MV-4-11 (cell line): ENCODE measurements around the gene FMOD.

Experiments used
- DNase-seq: peaks from one replicate; lab custom pipeline; 2025; lab: John Stamatoyannopoulos, UW

The FMOD gene

DNA sequence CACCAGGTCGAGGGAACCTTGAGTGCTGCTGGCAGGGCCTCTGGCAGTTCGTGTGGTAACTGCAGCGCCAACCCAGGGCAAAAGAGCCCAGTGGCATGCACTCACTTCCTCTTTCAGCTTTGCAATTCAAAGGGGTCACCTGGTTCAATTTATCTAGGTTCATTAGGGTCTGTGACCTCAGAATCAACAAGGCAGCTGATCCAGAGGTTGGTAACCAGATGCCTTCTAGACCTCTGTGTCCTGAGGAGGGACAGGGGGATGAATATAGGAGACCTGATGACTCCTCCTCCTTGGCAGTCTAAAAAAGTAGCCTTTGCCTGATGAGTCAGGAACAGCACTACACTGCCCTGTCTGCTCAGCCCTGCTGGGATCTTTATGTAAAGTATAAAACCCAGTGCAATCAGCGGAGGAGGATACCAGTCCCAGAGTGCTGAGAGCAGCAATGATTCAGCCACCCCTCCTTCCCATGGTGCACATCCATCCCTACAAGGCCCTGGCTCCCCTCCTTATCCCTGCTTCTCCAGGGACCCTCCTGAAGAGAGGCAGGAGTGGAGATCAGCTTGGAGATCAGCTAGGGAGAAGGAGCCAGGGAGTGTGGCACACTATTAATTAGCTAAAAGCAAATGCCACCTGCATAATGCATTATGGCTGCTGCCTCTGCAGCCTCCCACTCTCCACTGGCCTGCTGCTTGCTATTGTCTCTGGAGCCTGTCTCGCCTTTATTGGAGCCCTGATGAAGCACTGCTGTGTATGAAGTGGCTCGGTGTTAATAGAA, 11.2 kb upstream of the FMOD start:
- peak; percentile 77 for DNase-seq

DNA sequence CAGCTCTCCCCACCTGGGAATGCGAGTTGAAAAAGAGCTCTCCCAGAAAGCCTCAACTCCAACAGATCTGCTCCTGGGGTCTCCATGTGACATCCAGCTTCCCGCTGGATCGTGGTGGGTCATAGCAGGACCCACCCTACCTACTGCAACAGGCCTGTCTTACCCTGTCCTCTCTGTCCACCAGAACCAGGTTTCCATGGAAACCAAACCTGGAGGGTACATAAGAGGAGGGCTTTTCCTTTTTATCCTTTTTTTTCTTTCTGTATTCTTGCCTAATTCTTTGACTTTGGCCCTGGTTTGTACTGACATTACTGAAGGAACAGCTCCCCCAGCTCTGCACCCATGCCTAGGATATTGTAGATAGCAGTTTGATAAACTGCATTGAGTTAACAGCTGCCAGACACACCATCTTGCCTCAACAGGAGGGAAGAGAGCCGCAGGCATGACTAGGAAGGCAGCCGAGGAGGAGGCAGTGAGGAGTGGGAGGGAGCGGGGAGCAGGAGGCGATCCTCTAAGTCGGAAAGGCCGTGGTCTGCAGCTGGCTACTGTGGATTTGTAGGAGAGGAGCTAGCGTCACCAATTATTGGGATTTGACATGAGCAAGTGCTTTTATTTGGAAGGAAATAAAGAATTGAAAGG, 9.7 kb upstream of the FMOD start:
- no peak for DNase-seq

DNA sequence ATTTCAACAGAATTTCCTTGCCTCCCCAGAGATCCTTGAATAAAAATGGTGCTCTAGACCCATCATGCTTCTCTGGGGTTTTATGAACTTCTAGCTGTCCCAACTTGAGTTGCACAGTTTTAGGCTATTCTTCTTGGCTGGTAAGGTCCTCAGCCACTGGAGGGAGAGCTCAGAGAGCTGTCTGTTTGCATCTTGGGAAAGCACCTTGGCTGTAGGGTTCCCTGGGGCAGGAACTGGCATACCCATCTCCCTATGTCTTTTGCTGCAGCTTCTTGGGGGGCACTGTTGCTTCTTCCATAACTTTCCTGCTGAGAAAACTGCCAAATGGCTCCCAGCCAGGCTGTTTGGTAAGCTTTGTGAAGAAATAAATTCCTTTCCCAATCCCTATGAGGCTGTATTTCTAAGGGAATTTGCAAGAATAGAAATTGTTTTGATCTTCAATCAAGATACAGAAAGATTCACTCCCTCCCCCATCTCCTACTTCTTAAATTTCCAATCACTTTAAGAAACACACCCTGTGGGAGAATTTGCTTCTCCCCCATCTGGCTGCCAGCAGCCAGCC, 8.2 kb upstream of the FMOD start:
- no peak for DNase-seq

DNA sequence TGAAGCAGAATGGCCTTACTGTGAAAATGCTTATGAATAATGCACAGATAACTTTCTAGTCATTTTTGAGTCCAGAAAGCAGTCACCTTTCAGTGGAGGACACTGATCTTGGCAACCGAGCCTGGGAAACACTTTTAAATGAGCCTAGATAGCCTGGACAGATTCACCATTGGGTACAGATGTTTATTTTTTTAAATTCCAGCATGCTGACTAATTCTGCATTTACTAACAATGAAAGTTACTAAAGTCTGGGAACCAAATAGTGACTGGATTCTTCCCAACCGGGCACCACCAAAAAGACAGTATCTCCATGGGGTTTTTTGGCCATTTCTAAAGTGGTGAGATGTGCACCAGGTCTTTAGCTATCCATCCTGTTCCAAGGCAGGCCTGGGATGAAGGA, 3.3 kb upstream of the FMOD start:
- no peak for DNase-seq

DNA sequence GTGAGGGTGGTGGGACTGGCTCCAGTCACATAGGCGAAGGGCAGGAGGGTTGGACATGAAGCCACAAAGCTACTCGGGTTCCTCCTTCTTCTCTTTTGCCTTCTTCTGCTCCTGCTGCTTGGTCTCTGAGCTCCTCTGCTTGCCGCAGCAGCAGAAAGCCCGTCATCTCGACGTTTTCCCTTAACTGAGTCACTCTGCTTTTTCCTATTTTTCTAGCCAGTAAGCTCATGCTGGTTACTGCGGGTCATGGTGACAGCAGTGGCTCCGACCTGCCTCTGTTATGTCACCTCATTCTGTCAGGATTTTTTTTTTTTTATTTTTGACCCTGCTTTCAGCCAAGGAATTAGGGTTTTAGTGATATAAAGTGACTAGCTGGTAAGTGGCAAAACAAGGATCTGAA, 2.6 kb upstream of the FMOD start:
- DNase-seq: peak; percentile 66

DNA sequence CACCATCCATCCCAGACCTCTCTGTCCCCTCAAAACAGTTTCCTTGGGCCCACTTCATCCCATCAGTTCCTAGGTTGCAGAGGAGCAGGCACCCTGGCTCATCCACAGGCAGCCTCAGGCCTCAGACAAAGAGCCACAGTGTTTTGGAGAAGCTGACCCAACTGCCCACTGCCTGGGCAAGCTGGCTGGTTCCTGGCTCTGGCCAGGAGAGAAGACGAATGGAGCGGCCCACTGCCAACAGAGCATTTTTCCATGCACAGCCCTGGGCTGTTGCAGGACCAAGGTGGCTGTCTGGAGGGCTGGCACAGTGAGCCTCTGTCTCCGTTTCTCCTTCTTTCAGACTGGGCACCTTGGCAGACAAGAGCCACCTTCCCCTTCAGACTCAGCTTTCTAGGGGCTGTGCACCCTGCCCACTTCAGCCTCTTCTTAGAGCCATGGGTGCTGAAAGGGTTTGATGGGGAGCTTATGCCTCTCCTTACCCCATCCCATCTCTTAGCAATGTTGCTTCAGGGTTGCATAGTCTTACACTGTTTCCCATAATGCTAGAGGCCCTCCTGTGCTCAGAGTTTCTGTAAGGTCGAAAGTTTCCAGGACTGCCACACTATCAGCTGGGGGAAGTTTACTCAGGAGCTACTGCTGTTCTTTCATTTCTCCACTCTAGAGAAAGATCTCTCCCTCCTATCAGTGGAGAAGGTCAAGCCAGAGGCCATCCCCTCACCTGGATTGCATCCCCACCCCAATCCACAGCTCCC, 973 bp downstream of the FMOD start:
- no peak for DNase-seq

DNA sequence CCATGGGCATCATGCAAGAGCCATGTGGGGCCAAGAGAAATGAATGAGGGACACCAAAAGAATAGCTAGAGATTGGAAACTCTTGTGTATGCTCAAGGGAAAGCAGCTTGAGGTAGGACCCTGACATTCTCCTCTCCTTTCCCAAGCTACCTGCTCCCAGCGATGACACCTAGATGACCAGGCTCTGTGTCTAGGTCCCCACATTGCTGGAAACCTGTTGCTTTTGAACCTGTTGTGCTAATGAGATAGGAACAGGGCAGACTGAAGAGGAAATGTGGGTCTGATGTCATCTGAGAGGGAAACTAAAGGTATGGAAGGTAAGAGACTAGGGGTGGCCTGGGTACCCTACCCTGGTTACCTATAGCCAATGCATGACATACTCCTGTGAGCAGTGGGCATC, 1.8 kb downstream of the FMOD start:
- no peak for DNase-seq

DNA sequence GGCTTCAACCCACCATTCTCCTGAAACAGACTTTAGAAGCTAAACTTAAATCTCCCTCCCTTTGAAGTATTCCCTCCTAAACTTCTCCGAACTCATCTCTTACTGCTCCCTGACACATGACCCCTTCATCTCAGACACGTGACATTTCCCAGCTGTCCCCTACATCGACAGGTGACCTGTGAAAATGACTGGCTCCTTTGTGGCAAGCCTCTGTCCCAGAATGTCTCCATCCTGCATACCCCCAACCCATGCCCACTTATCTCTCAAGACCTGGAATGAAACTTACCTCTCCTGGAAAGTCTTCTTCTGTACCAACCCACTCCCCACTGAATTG, 4.2 kb downstream of the FMOD start:
- DNase-seq: no peak

DNA sequence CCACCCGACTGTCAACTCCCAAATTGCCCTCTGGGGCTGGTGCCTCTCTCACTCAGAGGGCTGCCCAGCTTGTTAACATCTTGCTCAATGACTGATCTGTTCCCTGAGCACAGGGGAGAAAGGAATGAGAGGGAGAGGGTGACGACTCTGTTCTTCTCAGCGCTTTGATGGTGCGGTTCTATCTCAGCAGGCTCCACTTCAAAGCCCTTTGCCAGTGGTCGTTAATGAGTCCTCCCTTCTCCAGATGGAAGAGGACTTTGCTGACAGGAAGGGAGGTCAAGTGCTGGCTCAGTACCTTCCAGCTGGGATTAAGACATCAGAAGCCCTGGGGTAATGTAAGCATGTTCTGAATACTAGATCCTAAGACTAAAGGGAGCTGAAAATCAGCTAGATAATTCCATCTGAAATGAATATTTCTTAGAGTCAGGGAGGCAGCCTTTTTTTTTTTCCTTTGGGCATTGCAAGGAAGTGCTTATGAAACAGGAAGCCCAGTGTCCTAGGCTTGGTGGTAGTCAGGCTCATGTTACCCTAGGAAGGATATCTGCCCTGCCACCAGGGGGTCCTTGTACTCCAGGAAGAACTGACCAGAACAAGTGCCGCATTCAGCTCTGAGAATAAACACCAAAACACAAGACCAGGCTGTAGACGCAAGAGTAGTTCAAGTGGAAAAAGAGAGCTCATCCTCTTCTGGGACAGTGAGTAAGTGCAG, 4.7 kb downstream of the FMOD start:
- DNase-seq: peak; percentile 70

DNA sequence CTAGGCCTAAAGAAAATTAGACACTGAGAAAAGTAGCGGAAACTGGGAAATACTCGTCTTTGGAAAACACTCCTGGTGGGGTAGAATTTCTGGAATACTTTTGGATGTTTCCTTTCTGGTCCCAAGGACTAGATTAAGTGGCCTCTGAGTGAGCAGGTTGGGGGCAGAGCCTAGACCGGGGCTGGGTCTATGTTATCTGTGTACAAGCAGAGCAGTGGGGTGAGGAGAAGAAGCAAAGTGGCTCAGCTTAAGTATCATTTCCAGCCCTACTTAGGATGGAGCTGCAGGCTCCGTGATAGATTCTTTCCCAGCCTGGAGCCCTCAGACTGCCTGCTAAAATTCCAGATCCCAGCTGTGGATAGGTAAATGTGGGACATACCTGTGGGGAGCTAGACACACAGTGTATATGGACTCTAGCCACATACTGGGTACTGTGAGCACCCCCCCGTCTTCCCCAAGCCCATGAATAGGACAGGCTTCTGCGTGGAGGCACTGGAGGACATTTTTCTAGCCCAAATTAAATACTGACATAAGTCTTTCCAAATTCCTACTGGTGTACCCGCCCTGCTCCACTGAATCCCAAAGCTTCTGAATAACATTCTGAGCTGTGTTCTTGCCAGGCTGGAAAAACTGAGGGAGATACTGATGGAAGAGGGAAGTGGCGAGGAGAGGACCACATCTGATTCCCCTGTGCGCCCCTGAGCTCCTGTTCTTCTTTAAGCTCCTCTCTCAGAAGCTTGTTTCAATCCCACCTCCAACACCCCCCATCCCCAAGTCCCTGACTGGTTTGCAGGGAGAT, 6.8 kb downstream of the FMOD start:
- no peak for DNase-seq

DNA sequence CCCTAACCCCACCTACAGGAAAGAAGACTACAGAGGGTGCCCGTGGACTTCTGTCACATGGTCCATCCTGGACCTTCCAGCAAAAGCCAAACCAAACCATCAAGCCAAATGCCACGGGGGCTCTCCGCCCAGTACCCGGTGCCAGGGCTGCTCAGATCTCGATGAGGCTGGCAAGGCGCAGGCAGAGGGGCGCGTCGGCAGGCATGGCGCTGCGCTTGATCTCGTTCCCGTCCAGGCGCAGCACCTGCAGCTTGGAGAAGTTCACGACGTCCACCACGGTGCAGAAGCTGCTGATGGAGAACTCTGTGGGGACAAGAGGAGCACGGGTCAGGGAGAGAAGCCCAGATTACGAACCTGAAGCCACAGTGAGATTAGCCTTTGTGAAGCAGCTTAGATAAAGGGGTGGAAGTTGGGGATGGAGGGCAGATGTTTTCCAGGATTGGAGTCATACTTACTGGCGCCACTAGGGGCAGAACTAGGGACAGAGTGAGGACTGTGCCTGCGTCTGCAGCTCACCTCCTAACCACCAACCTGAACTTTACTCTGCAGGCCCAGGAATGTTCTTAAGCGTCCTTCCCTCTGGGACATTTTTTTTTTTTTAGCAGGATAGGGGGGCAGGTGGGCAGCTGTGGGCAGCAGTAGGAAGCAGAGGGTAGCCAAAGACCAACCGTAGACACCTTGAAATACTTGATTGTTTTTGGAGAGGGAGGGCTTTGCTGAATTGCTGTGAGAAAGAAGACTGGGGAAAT, 8.6 kb downstream of the FMOD start:
- DNase-seq: no peak

DNA sequence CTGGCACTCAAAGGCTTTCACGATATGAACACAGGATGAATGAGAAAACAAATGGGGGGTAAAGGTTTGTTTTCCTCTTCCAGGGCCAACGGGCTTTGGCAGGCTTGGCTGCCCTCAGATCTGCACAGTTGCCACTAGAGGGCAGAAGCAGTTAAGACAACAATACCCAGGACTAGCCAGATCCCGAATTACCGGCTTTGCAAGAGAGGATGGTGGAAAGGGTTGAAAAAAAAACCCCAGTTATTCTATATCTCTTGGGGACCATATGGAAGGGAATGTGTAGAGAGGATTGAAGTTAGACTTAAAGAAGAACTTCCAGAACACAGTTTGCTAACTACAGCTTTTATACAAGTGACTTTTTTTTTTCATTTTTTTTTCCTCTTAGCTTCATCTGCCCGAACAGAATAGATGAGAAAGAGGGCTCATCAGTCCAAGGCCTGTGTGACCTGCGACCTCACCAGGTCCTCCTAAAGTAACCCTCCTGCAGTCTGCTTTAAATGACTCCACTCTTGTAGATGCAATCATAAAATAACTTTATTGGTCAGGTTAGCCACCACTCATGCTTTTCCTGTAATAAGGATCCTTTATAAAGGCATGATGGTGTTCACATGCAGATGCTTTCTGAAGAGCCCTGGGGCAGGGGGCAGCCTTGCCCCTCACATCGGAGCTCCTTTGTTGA, 10.7 kb downstream of the FMOD start:
- peak; percentile 68 for DNase-seq

DNA sequence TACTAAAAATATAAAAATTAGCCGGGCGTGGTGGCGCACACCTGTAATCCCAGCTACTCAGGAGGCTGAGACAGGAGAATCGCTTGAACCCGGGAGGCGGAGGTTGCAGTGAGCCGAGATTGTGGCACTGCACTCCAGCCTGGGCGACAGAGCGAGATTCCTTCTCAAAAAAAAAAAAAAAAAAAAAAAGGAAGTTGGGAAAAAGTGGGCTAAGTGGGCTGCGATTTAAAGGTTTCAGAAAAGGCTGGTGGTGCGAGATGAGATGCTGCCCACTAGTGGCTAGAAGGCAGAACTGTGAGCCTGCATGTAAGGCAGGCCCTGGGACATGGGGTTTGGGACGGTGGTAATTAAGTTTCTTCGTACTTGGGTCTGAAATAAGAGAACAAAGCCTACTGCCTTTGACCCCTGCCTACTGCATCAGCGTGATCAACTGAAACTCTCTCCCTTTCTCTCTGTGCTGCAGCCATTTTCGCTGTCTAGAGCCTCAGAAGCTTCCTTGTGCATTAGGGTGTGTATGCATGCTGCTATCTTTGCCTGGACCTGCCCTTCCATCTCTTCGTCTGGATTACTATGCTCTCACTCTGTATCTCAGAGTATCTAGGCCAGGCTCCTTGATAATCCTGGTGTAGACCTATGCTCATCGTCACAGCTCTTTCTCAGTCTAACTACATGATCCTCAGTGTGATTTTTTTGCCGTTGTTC, 12.4 kb downstream of the FMOD start:
- DNase-seq: peak; percentile 53

DNA sequence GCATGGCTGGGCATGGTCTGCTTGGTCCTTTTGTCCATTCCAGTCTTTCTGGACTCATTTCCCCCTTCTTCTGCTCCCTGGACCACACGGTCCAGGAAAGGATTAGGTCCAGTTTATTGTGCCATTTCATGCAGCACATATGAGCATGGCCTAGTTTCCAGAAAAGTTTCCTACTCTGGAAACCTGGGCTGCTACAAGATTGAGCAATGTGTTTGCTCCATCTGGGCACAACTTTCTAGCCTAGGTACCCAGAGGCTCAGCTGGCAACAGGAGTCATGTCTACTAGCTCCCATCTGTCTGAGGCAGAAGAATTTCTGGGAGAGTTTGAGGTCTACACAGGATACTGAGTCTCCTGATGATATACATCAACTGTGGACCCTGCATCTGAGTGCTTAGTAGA, 14.8 kb downstream of the FMOD start:
- no peak for DNase-seq

DNA sequence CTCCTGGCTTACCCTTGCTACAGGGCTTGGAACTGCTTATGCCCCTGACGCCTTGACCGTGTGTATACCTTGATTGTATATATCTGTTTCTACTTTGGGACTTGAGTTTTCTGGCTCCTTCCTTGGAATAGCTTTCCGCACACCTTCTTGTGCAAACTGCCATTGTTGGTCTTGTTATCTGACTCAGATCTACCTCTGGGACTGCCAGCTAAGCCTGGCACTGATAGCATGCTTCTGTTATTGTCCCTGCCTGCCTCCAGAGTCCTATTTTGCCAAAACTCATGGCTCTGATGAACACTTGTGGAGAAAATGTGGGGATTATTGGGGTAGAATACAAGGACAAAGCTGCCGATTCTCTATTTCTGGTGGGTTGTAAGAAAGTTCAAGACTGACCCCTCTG, 15.4 kb downstream of the FMOD start:
- no peak for DNase-seq

DNA sequence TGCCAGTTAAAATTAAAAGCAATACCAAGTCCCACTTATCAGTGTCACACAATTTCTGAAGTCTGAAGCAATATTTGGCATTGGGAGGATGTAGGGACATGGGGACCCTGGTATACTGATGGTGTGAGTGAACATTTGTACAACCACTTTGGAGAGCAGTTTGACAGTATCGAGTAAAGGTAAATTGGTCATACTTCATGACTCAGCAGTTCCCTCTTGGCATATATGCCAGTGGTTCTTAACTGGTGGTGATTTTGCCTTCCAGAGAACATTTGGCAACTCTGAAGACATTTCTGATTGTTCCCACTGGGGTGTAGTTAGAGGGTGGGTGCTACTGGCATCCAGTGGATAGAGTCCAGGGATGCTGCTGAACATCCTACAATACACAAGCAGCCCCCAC, 19.7 kb downstream of the FMOD start:
- no peak for DNase-seq

DNA sequence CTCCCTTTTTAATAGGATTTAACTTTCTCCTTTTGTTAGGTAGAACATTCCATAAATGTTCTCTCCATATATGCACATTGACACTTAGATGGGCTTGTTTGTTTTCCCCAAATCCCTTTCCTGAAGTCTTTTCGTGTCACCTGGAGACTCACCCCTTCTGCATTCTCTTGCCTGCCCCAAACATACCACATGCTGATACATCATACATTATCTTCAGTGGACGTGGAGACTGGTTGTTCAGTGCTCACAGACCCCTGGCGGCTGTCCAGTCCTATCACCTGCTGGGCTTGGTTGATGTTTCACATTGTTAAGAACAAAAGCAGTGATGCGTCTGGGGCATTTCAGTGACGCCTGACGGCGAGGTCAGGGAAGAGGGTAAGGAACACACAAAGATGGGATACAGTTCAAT, 22.2 kb downstream of the FMOD start:
- DNase-seq: no peak

DNA sequence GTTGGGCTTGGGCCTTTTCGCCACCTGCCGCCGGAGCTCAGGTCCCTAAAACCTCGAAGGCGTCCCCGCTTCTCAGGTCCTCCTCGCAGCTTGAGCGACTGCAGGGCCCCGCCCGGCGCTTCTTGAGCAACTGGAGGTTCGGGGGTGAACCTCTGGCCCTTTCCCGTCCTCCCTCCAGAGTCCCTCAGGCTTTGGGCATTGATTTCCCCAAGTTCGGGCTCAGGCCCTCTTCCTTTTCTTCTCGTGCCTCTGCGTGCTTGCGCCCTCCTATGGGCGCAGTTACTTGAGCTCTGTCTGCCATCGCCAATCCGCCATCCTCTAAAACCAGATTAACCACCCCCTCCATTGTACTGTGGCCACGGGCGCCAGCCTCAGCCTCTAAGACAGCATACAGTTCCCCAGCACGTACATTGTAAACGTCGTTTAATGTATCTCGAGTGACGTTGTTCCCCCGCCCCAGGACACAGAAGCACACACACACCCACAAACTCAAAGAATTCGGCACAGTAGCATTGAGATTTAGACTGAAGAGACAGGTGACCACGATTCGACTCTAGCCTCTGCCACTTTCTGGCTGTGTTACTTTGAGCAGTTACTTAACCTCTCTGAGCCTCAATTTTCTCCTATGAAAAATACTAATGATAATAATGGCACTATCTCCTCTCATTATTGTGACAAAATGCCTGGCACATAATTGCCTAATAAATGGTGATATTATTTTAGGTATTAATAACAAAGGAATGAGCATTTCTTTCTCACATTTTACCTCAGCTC, 23.1 kb downstream of the FMOD start:
- peak; percentile 82 for DNase-seq
